HepG2 (cell line): ENCODE data around the gene CASP5. TPM values are rescaled to one million over a fixed set of nuclear protein-coding genes. Genes with fewer than 3 reads are reported as not detected.

ENCODE experiments used
- ATAC-seq: fragments of 200-7000 bp; cut with Tn5 transposase; 3 replicates; pipeline ENCODE4 v1.9.1; 2020; ENCODE audit warnings: mild to moderate bottlenecking, moderate library complexity
- BruUV-seq: library from RNA; stranded (reverse); fragments of 400-500 nt; replicated peaks from 2 replicates; lab custom pipeline; 2021; lab: Mats Ljungman, UMichigan
- CTCF ChIA-PET: fragments of 300-600 bp; formaldehyde crosslinking; extraction: SDS; loops from one replicate; lab custom pipeline; 2021; ENCODE audit warnings: low total read pairs, inconsistent platforms, low intra/inter-chr PET ratio; lab: Yijun Ruan, JAX
- POLR2A ChIA-PET: fragments of 350-600 bp; sonication (Branson Sonifier 250); formaldehyde crosslinking; loops from one replicate; lab custom pipeline; 2020; ENCODE audit warnings: antibody characterized with exemption, inconsistent platforms; lab: Yijun Ruan, JAX
- DNase-seq: peaks from one replicate; pipeline ENCODE4 v3.0.0-alpha.2; 2015; ENCODE audit warnings: low spot score
- FAIRE-seq: peaks from 3 replicates; lab custom pipeline; 2011; peaks lifted over from hg19 to GRCh38; lab: Jason Lieb, UNC
- H2AFZ ChIP-seq: one replicate; pipeline ENCODE4 v1.6.1; 2011; ENCODE audit warnings: low read length, inconsistent platforms
- H3K27ac ChIP-seq: fragments of 300-600 bp; 3 replicates; pipeline ENCODE4 v1.8.0; 2011; ENCODE audit warnings: mixed run types, mild to moderate bottlenecking, mixed read lengths, low read length, inconsistent platforms; ENCODE audit not compliant: insufficient read depth; ENCODE audit errors: extremely low read length
- H3K27me3 ChIP-seq, 2 experiments: fragments of 200-600 bp in 1 of 2; 2 replicates in 1 of 2; 3 replicates in 1 of 2; pipeline versions ENCODE4 v1.6.0 to v1.8.0; 2011; ENCODE audit warnings: low read length in 2 of 2, mild to moderate bottlenecking in 2 of 2, moderate library complexity in 2 of 2, inconsistent platforms in 1 of 2; ENCODE audit not compliant: insufficient read depth in 2 of 2, control insufficient read depth in 1 of 2
- H3K36me3 ChIP-seq, 2 experiments: fragments of 200-600 bp in 1 of 2; replicated peaks in 1 of 2; 2 replicates in 1 of 2; 3 replicates in 1 of 2; pipeline versions ENCODE4 v1.5.1 to v1.8.0; 2011; ENCODE audit warnings: low read length in 2 of 2, inconsistent platforms in 1 of 2; ENCODE audit not compliant: insufficient read depth in 2 of 2, control insufficient read depth in 1 of 2
- H3K4me1 ChIP-seq: 2 replicates; pipeline ENCODE4 v1.5.1; 2012; ENCODE audit warnings: low read length, inconsistent platforms; ENCODE audit not compliant: insufficient read depth
- H3K4me2 ChIP-seq: 2 replicates; pipeline ENCODE4 v1.6.0; 2011; ENCODE audit warnings: low read depth, low read length, inconsistent platforms
- H3K4me3 ChIP-seq, 3 experiments: fragments of 200-600 bp in 1 of 3; sonication (generic), shearing (Covaris generic) in 1 of 3; replicated peaks in 1 of 3; 2 replicates each; pipeline ENCODE4 v1.5.1; 2011 to 2016; ENCODE audit warnings: low read length in 3 of 3, inconsistent platforms in 2 of 3, low read depth in 2 of 3, mild to moderate bottlenecking in 2 of 3, control low read depth in 1 of 3, mixed read lengths in 1 of 3; ENCODE audit not compliant: insufficient read depth in 1 of 3
- H3K79me2 ChIP-seq: one replicate; pipeline ENCODE4 v1.6.1; 2011; ENCODE audit warnings: low read length, inconsistent platforms; ENCODE audit not compliant: insufficient read depth
- H3K9ac ChIP-seq: 2 replicates; pipeline ENCODE4 v1.6.0; 2011; ENCODE audit warnings: mild to moderate bottlenecking, low read depth, low read length, inconsistent platforms; ENCODE audit not compliant: insufficient read depth
- H3K9me3 ChIP-seq: 2 replicates; pipeline ENCODE4 v1.5.1; 2012; ENCODE audit warnings: mild to moderate bottlenecking, low read length
- H4K20me1 ChIP-seq: 2 replicates; pipeline ENCODE4 v1.6.0; 2011; ENCODE audit warnings: inconsistent platforms, mild to moderate bottlenecking, low read length, moderate library complexity; ENCODE audit not compliant: insufficient read depth
- JUND ChIP-seq: sonication (generic); formaldehyde crosslinking; IDR thresholded peaks from 2 replicates; pipeline ENCODE4 v1.8.0; 2022; ENCODE audit warnings: mild to moderate bottlenecking, missing genetic modification reagents
- MTA1 ChIP-seq: sonication (generic); formaldehyde crosslinking; IDR thresholded peaks from 2 replicates; pipeline ENCODE4 v1.4.0; 2020; ENCODE audit warnings: missing genetic modification reagents, mild to moderate bottlenecking, borderline replicate concordance
- SRY ChIP-seq: sonication (generic); formaldehyde crosslinking; IDR thresholded peaks from 2 replicates; pipeline ENCODE4 v1.8.0; 2022; ENCODE audit warnings: mild to moderate bottlenecking, missing genetic modification reagents
- ZNF205 ChIP-seq: IDR thresholded peaks from 2 replicates; pipeline ENCODE4 v1.6.1; 2018; ENCODE audit warnings: missing biosample characterization, missing genetic modification reagents
- ZNF350 ChIP-seq: sonication (generic); formaldehyde crosslinking; IDR thresholded peaks from 2 replicates; pipeline ENCODE4 v1.4.0; 2020; ENCODE audit warnings: mild to moderate bottlenecking, low read depth, missing genetic modification reagents, borderline replicate concordance
- ZNF598 ChIP-seq: sonication (generic); formaldehyde crosslinking; IDR thresholded peaks from 2 replicates; pipeline ENCODE4 v1.5.1; 2020; ENCODE audit warnings: mild to moderate bottlenecking, missing genetic modification reagents, borderline replicate concordance
- ZSCAN25 ChIP-seq: sonication (generic); formaldehyde crosslinking; IDR thresholded peaks from 2 replicates; pipeline ENCODE4 v1.8.0; 2022; ENCODE audit warnings: mild to moderate bottlenecking, missing genetic modification reagents
- WGBS: methylation state at CpG from one replicate; pipeline ENCODE4 v1.1.6; 2017; ENCODE audit warnings: low lambda C conversion rate; 5-methylcytosine and 5-hydroxymethylcytosine counted together
- in situ Hi-C: cut with HindIII; loops from 2 replicates; pipeline ENCODE4 v1.10.0; 2017; ENCODE audit warnings: low pct_unique_long_range_greater_than_20kb; ENCODE audit not compliant: extremely low pct_ligation_motif_present
- intact Hi-C: fragments of 100-400 bp; cut with micrococcal nuclease; formaldehyde crosslinking; loops from one replicate; pipeline ENCODE4 v1.10.0; 2022; ENCODE audit not compliant: unreplicated experiment
- polyA plus RNA-seq, 8 experiments: library from polyadenylated mRNA; depleted of rRNA in 3 of 8; stranded (reverse) in 7 of 8; unstranded in 1 of 8; fragments of >200 nt; fragmentation: Illumina TruSeq in 4 of 8; extraction: Trizol in 4 of 8; gene quantifications; 2 replicates each; pipeline versions ENCODE4 v1.2.1 to v1.2.3, GENCODE V29; 2011 to 2016; ENCODE audit warnings: low read depth in 4 of 8, missing spikeins in 1 of 8, mixed read lengths in 1 of 8; ENCODE audit not compliant: insufficient read depth in 1 of 8
- total RNA-seq, 5 experiments: library from RNA; depleted of rRNA; stranded (reverse); fragments of >200 nt; fragmentation: Illumina TruSeq; extraction: Trizol; gene quantifications; 2 replicates each; pipeline ENCODE4 v1.2.3, GENCODE V29; 2016; ENCODE audit warnings: low read depth in 1 of 5
- TF ChIP-seq, protein P1 (sequence below): IDR thresholded peaks from 2 replicates; pipeline ENCODE4 v1.6.1; 2016; ENCODE audit warnings: mild to moderate bottlenecking, missing biosample characterization, missing genetic modification reagents
- TF ChIP-seq, protein P2 (sequence below), 2 experiments: IDR thresholded peaks; 2 replicates each; pipeline ENCODE4 v1.6.1; 2011 to 2012; ENCODE audit warnings: low read length in 2 of 2, borderline replicate concordance in 1 of 2, low read depth in 1 of 2, mild to moderate bottlenecking in 1 of 2, moderate library complexity in 1 of 2
- TF ChIP-seq, protein P3 (sequence below): sonication (generic); formaldehyde crosslinking; IDR thresholded peaks from 2 replicates; pipeline ENCODE4 v1.8.0; 2022; ENCODE audit warnings: missing genetic modification reagents, low read depth, mild to moderate bottlenecking, borderline replicate concordance
- TF ChIP-seq, protein P4 (sequence below): IDR thresholded peaks from 2 replicates; pipeline ENCODE4 v1.4.0; 2020; ENCODE audit warnings: mild to moderate bottlenecking, missing genetic modification reagents
- TF ChIP-seq, protein P5 (sequence below): sonication (generic); formaldehyde crosslinking; IDR thresholded peaks from 2 replicates; pipeline ENCODE4 v1.4.0; 2020; ENCODE audit warnings: missing genetic modification reagents

The CASP5 gene
- total and polyA plus RNA-seq, 2 of the 13 experiments (the other 11 are each of a cell fraction or from before 2014, with no cell fraction given) = not detected

DNA sequence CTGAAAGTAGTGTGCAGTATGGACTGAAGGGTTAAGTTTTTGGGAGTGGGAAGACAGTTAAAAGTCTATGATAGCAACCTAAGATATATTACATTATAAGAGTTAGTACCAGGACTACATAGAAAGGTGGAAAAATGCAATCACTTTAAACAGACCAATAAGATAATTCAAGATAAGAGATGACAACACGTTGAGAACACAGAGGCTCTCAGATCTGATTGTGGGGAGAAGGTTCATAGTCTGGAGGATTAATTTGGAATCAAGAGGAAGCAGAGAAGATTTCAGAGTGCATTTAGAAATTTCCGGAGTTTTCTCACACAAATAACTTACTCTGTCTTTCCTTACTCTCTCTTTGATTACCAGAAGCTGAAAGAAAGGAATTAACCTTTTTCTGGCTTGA lies 441 bp downstream of the CASP5 start:
- Histone ChIP-seq H3K27ac (no peak overlapping the region), H2AFZ (no peak overlapping the region), H3K4me1 (no peaks in the 10 kb centered on the region), H3K4me2 (no peak overlapping the region), H3K9ac (no peak overlapping the region), H3K9me3 (no peaks in the 10 kb centered on the region), H3K27me3 (no peaks in the 10 kb centered on the region), H3K79me2 (no peaks in the 10 kb centered on the region), H4K20me1 (no peaks in the 10 kb centered on the region), H3K36me3 (no peaks in the 10 kb centered on the region), H3K4me3 (no peak overlapping the region)
- ATAC-seq (no peak), FAIRE-seq (no peak), DNase-seq (no peak)
- no TSS peak for BruUV-seq
- intact Hi-C loops (no loop called here), in situ Hi-C loops (no loop called here)
- WGBS = 4% methylated on average over 2 of the region's 2 CpGs
- CTCF ChIA-PET = no interaction called here
- POLR2A ChIA-PET = no interaction called here
- no peak for TF ChIP-seq ZSCAN25 (CRISPR knock-in tag)
- TF ChIP-seq JUND (CRISPR knock-in tag) = no peak
- TF ChIP-seq ZNF350 (CRISPR knock-in tag) = no peak
- no peak for TF ChIP-seq ZNF598
- TF ChIP-seq MTA1 (CRISPR knock-in tag) = no peak
- TF ChIP-seq, protein P1, sequence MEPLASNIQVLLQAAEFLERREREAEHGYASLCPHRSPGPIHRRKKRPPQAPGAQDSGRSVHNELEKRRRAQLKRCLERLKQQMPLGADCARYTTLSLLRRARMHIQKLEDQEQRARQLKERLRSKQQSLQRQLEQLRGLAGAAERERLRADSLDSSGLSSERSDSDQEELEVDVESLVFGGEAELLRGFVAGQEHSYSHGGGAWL = no peak
- no peak for TF ChIP-seq ZNF205 (CRISPR knock-in tag)
- TF ChIP-seq, protein P2, sequence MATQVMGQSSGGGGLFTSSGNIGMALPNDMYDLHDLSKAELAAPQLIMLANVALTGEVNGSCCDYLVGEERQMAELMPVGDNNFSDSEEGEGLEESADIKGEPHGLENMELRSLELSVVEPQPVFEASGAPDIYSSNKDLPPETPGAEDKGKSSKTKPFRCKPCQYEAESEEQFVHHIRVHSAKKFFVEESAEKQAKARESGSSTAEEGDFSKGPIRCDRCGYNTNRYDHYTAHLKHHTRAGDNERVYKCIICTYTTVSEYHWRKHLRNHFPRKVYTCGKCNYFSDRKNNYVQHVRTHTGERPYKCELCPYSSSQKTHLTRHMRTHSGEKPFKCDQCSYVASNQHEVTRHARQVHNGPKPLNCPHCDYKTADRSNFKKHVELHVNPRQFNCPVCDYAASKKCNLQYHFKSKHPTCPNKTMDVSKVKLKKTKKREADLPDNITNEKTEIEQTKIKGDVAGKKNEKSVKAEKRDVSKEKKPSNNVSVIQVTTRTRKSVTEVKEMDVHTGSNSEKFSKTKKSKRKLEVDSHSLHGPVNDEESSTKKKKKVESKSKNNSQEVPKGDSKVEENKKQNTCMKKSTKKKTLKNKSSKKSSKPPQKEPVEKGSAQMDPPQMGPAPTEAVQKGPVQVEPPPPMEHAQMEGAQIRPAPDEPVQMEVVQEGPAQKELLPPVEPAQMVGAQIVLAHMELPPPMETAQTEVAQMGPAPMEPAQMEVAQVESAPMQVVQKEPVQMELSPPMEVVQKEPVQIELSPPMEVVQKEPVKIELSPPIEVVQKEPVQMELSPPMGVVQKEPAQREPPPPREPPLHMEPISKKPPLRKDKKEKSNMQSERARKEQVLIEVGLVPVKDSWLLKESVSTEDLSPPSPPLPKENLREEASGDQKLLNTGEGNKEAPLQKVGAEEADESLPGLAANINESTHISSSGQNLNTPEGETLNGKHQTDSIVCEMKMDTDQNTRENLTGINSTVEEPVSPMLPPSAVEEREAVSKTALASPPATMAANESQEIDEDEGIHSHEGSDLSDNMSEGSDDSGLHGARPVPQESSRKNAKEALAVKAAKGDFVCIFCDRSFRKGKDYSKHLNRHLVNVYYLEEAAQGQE (IDR thresholded peaks at IDR 0.05; ENCODE audit: borderline replicate concordance in 1 of 2, low read depth in 1 of 2, low read length in 2 of 2) = no peak
- TF ChIP-seq, protein P3, sequence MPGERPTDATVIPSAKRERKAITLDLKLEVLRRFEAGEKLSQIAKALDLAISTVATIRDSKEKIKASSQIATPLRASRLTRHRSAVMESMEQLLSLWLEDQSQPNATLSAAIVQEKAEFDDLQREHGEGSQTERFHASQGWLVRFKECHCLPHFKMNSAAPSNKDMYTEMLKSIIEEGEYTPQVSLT (CRISPR knock-in tag) = no peak
- TF ChIP-seq, protein P4, sequence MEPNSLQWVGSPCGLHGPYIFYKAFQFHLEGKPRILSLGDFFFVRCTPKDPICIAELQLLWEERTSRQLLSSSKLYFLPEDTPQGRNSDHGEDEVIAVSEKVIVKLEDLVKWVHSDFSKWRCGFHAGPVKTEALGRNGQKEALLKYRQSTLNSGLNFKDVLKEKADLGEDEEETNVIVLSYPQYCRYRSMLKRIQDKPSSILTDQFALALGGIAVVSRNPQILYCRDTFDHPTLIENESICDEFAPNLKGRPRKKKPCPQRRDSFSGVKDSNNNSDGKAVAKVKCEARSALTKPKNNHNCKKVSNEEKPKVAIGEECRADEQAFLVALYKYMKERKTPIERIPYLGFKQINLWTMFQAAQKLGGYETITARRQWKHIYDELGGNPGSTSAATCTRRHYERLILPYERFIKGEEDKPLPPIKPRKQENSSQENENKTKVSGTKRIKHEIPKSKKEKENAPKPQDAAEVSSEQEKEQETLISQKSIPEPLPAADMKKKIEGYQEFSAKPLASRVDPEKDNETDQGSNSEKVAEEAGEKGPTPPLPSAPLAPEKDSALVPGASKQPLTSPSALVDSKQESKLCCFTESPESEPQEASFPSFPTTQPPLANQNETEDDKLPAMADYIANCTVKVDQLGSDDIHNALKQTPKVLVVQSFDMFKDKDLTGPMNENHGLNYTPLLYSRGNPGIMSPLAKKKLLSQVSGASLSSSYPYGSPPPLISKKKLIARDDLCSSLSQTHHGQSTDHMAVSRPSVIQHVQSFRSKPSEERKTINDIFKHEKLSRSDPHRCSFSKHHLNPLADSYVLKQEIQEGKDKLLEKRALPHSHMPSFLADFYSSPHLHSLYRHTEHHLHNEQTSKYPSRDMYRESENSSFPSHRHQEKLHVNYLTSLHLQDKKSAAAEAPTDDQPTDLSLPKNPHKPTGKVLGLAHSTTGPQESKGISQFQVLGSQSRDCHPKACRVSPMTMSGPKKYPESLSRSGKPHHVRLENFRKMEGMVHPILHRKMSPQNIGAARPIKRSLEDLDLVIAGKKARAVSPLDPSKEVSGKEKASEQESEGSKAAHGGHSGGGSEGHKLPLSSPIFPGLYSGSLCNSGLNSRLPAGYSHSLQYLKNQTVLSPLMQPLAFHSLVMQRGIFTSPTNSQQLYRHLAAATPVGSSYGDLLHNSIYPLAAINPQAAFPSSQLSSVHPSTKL (CRISPR knock-in tag) = no peak
- TF ChIP-seq SRY (CRISPR knock-in tag) = no peak
- TF ChIP-seq, protein P5, sequence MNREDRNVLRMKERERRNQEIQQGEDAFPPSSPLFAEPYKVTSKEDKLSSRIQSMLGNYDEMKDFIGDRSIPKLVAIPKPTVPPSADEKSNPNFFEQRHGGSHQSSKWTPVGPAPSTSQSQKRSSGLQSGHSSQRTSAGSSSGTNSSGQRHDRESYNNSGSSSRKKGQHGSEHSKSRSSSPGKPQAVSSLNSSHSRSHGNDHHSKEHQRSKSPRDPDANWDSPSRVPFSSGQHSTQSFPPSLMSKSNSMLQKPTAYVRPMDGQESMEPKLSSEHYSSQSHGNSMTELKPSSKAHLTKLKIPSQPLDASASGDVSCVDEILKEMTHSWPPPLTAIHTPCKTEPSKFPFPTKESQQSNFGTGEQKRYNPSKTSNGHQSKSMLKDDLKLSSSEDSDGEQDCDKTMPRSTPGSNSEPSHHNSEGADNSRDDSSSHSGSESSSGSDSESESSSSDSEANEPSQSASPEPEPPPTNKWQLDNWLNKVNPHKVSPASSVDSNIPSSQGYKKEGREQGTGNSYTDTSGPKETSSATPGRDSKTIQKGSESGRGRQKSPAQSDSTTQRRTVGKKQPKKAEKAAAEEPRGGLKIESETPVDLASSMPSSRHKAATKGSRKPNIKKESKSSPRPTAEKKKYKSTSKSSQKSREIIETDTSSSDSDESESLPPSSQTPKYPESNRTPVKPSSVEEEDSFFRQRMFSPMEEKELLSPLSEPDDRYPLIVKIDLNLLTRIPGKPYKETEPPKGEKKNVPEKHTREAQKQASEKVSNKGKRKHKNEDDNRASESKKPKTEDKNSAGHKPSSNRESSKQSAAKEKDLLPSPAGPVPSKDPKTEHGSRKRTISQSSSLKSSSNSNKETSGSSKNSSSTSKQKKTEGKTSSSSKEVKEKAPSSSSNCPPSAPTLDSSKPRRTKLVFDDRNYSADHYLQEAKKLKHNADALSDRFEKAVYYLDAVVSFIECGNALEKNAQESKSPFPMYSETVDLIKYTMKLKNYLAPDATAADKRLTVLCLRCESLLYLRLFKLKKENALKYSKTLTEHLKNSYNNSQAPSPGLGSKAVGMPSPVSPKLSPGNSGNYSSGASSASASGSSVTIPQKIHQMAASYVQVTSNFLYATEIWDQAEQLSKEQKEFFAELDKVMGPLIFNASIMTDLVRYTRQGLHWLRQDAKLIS (CRISPR knock-in tag) = no peak
